ENCODE measurements around the gene GRID1. TPM values are rescaled to one million over a fixed set of nuclear protein-coding genes. Genes with fewer than 3 reads are reported as not detected.

GRID1 gene
- total and polyA plus RNA-seq, 10 of the 15 experiments (the other 5 are each of a cell fraction or from before 2014, with no cell fraction given): 0.04 to 0.62 (median 0.08) TPM; not detected in 5

GRCh38 chr10:85924382-85925102, 442.1 kb downstream of the GRID1 start:
- no TSS peak for BruUV-seq (replicated peaks)
- no peak overlapping the region for H2AFZ ChIP-seq (ENCODE audit: control insufficient read depth, low read depth, low read length)
- no peak for DNase-seq (ENCODE audit: low read depth, low spot score)
- H3K9me3 ChIP-seq (replicated peaks; ENCODE audit: control insufficient read depth, insufficient read depth, low read length): no peaks in the 10 kb centered on the region
- ChIA-PET SMC1A (ENCODE audit: uncharacterized antibody, unreplicated experiment) (no interaction called here), POLR2A (no interaction called here), CTCF (interaction anchor here (1.0 kb wide), 1 partner anchor 12 kb away, joined by 5 read pairs; no protein-coding TSS in a partner anchor), RAD21 (ENCODE audit: unreplicated experiment) (no interaction called here)
- no peak for ATAC-seq
- H3K4me3 ChIP-seq: no peak overlapping the region
- no peaks in the 10 kb centered on the region for H4K20me1 ChIP-seq (ENCODE audit: control insufficient read depth, insufficient read depth)
- H3K27ac ChIP-seq (ENCODE audit: control insufficient read depth, insufficient read depth): no peak overlapping the region
- H3K4me2 ChIP-seq (ENCODE audit: control insufficient read depth, insufficient read depth): no peak overlapping the region
- no peak for TF ChIP-seq HDAC2 (IDR thresholded peaks at IDR 0.05)
- TF ChIP-seq MEF2A (IDR thresholded peaks at IDR 0.05; ENCODE audit: insufficient read depth, low read depth, low read length): no peak
- TF ChIP-seq TBL1XR1 (IDR thresholded peaks at IDR 0.05; ENCODE audit: low read depth, low read length): no peak
- TF ChIP-seq HDAC6 (IDR thresholded peaks at IDR 0.05; ENCODE audit: unreplicated experiment): no peak
- TF ChIP-seq, protein P1, sequence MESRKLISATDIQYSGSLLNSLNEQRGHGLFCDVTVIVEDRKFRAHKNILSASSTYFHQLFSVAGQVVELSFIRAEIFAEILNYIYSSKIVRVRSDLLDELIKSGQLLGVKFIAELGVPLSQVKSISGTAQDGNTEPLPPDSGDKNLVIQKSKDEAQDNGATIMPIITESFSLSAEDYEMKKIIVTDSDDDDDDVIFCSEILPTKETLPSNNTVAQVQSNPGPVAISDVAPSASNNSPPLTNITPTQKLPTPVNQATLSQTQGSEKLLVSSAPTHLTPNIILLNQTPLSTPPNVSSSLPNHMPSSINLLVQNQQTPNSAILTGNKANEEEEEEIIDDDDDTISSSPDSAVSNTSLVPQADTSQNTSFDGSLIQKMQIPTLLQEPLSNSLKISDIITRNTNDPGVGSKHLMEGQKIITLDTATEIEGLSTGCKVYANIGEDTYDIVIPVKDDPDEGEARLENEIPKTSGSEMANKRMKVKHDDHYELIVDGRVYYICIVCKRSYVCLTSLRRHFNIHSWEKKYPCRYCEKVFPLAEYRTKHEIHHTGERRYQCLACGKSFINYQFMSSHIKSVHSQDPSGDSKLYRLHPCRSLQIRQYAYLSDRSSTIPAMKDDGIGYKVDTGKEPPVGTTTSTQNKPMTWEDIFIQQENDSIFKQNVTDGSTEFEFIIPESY (IDR thresholded peaks at IDR 0.05): no peak
- no peak for TF ChIP-seq SKIL (IDR thresholded peaks at IDR 0.05; ENCODE audit: low read depth, poor library complexity, severe bottlenecking)
- TF ChIP-seq NFYB (IDR thresholded peaks at IDR 0.05; ENCODE audit: insufficient read depth, low read depth, low read length): no peak
- no peak for TF ChIP-seq SPI1 (IDR thresholded peaks at IDR 0.05; ENCODE audit: borderline replicate concordance, insufficient read depth, low read depth, low read length)
- no peak for TF ChIP-seq ZNF274 (IDR thresholded peaks at IDR 0.05; ENCODE audit: insufficient read depth, insufficient read length)
- no peak for TF ChIP-seq STAT1 (conservative IDR thresholded peaks at IDR 0.05)
- no peak for TF ChIP-seq POLR2A (IDR thresholded peaks at IDR 0.05; ENCODE audit: low read depth, low read length)
- TF ChIP-seq CREB1 (IDR thresholded peaks at IDR 0.05; ENCODE audit: low read depth): no peak
- TF ChIP-seq ATF3 (IDR thresholded peaks at IDR 0.05; ENCODE audit: borderline replicate concordance, extremely low read depth, low read depth, low read length): no peak
- no peak for TF ChIP-seq POLR2AphosphoS2 (IDR thresholded peaks at IDR 0.05; ENCODE audit: low read depth, low read length)
- no peak for TF ChIP-seq IRF3 (IDR thresholded peaks at IDR 0.05)
- TF ChIP-seq PML (IDR thresholded peaks at IDR 0.05; ENCODE audit: low read length): no peak
- no peak for TF ChIP-seq HDGF (IDR thresholded peaks at IDR 0.05)
- no peaks in the 10 kb centered on the region for H3K4me1 ChIP-seq (ENCODE audit: control insufficient read depth, insufficient read depth, low read length)
- WGBS (ENCODE audit: insufficient coverage, insufficient replicate concordance, low lambda C conversion rate, missing lambda C conversion rate): 75% methylated on average over 7 of the region's 7 CpGs
- H3K79me2 ChIP-seq (ENCODE audit: control insufficient read depth, insufficient read depth, low read length): no peaks in the 10 kb centered on the region
- no peaks in the 10 kb centered on the region for H3K36me3 ChIP-seq (ENCODE audit: control insufficient read depth in 2 of 2, insufficient read depth in 2 of 2, low read length in 1 of 2)
- FAIRE-seq: no peak
- intact Hi-C loops (cut with micrococcal nuclease; ENCODE audit: unreplicated experiment) (no loop called here), in situ Hi-C loops (cut with MboI) (no loop called here)
- no peaks in the 10 kb centered on the region for H3K27me3 ChIP-seq (replicated peaks in 1 of 2; ENCODE audit: control insufficient read depth in 2 of 2, insufficient read depth in 2 of 2, low read length in 1 of 2)
- no peak overlapping the region for H3K9ac ChIP-seq (ENCODE audit: control insufficient read depth, insufficient read depth, low read length)
